CD4-positive, alpha-beta memory T cell (primary cell): ENCODE data around the gene PAM. TPM values are rescaled to one million over a fixed set of nuclear protein-coding genes. Genes with fewer than 3 reads are reported as not detected.

ENCODE experiments used
- CTCF ChIA-PET: fragments of 350-600 bp; sonication (Branson Sonifier 250); formaldehyde crosslinking; loops from one replicate; lab custom pipeline; 2021; ENCODE audit warnings: inconsistent platforms; ENCODE audit not compliant: partially characterized antibody; lab: Charles Lee
- POLR2A ChIA-PET: fragments of 350-600 bp; sonication (Branson Sonifier 250); formaldehyde crosslinking; loops from one replicate; lab custom pipeline; 2021; ENCODE audit not compliant: partially characterized antibody; lab: Charles Lee
- DNase-seq, 5 donors: peaks; one replicate each; pipeline versions ENCODE4 v3.0.0 to v3.0.0-alpha.2; 2020 to 2022; ENCODE audit warnings: mixed read lengths in 1 of 5
- H3K27ac ChIP-seq: one replicate; pipeline ENCODE4 v1.7.0; 2013; ENCODE audit warnings: low read depth, low read length
- H3K27me3 ChIP-seq: 2 replicates; pipeline ENCODE4 v1.7.0; 2013; ENCODE audit warnings: mild to moderate bottlenecking, low read length, moderate library complexity; ENCODE audit not compliant: insufficient read depth
- H3K36me3 ChIP-seq: 2 replicates; pipeline ENCODE4 v1.7.0; 2013; ENCODE audit warnings: mild to moderate bottlenecking, low read length, moderate library complexity; ENCODE audit not compliant: insufficient read depth
- H3K4me1 ChIP-seq: 2 replicates; pipeline ENCODE4 v1.7.0; 2013; ENCODE audit warnings: mild to moderate bottlenecking, low read length, moderate library complexity; ENCODE audit not compliant: insufficient read depth
- H3K4me3 ChIP-seq, 2 donors: one replicate each; pipeline ENCODE4 v1.7.0; 2013; ENCODE audit warnings: low read length in 2 of 2, mild to moderate bottlenecking in 1 of 2
- H3K9me3 ChIP-seq, 2 donors: one replicate each; pipeline ENCODE4 v1.7.0; 2013; ENCODE audit warnings: low read length in 2 of 2, control low read depth in 1 of 2; ENCODE audit not compliant: control insufficient read depth in 1 of 2
- H3K27ac Mint-ChIP-seq, 7 donors: one replicate each; pipeline ENCODE4 v1.8.0; 2020 to 2021; ENCODE audit warnings: mixed read lengths in 7 of 7, mild to moderate bottlenecking in 6 of 7, inconsistent platforms in 3 of 7, moderate library complexity in 3 of 7
- H3K27me3 Mint-ChIP-seq, 2 donors: one replicate each; pipeline ENCODE4 v1.8.0; 2020 to 2021; ENCODE audit warnings: mixed read lengths in 2 of 2
- H3K36me3 Mint-ChIP-seq, 2 donors: one replicate each; pipeline ENCODE4 v1.8.0; 2020 to 2021; ENCODE audit warnings: mixed read lengths in 2 of 2, inconsistent platforms in 1 of 2, mild to moderate bottlenecking in 1 of 2
- H3K4me1 Mint-ChIP-seq, 4 donors: one replicate each; pipeline ENCODE4 v1.8.0; 2020 to 2021; ENCODE audit warnings: mixed read lengths in 4 of 4, mild to moderate bottlenecking in 1 of 4
- H3K4me3 Mint-ChIP-seq, 8 donors: one replicate each; pipeline ENCODE4 v1.8.0; 2020 to 2021; ENCODE audit warnings: mixed read lengths in 8 of 8, mild to moderate bottlenecking in 7 of 8, moderate library complexity in 6 of 8, inconsistent platforms in 3 of 8
- H3K9me3 Mint-ChIP-seq, 8 donors: one replicate each; pipeline ENCODE4 v1.8.0; 2020 to 2021; ENCODE audit warnings: mixed read lengths in 8 of 8, mild to moderate bottlenecking in 5 of 8, inconsistent platforms in 3 of 8, moderate library complexity in 1 of 8
- intact Hi-C: fragments of 100-400 bp; cut with micrococcal nuclease; formaldehyde crosslinking; loops from one replicate; pipeline ENCODE4 v1.15.1; 2023
- polyA plus RNA-seq, 2 donors: library from polyadenylated mRNA; unstranded; fragments of 300-500 nt; fragmentation: Illumina TruSeq; gene quantifications; one replicate each; pipeline ENCODE4 v1.2.3, GENCODE V29; 2021
- total RNA-seq, 2 experiments: library from RNA; stranded (reverse); gene quantifications; one replicate each; pipeline ENCODE4 v1.2.3, GENCODE V29; 2021

The PAM gene
- total and polyA plus RNA-seq, 4 experiments from 2014 or later: 25.8 to 31.0 (median 28.7) TPM

GRCh38 chr5:102863058-102863457 is 108.0 kb downstream of the PAM start:
- Histone ChIP-seq H3K27me3 (no peaks in the 10 kb centered on the region), H3K4me1 (peaks cover 7% of the 10 kb centered on the region), H3K27ac (no peak overlapping the region), H3K4me3 (no peak overlapping the region), H3K36me3 (no peaks in the 10 kb centered on the region), H3K9me3 (no peaks in the 10 kb centered on the region)
- H3K27ac Mint-ChIP-seq: no peak overlapping the region
- no peak overlapping the region for H3K4me3 Mint-ChIP-seq
- intact Hi-C loops: no loop called here
- peaks cover 0 to 2% (median 0%) of the 10 kb centered on the region in 8 donors for H3K9me3 Mint-ChIP-seq
- H3K4me1 Mint-ChIP-seq: peaks cover 7 to 14% (median 11%) of the 10 kb centered on the region in 4 donors
- peaks cover 4 to 9% of the 10 kb centered on the region in 2 donors for H3K27me3 Mint-ChIP-seq
- no peak for DNase-seq
- ChIA-PET POLR2A (no interaction called here), CTCF (no interaction called here)
- peaks cover 4 to 10% of the 10 kb centered on the region in 2 donors for H3K36me3 Mint-ChIP-seq

GRCh38 chr5:102863764-102864560 is 108.9 kb downstream of the PAM start:
- no peaks in the 10 kb centered on the region for H3K27me3 ChIP-seq
- H3K27ac ChIP-seq: no peak overlapping the region
- peaks cover 0 to 2% (median 0%) of the 10 kb centered on the region in 8 donors for H3K9me3 Mint-ChIP-seq
- no peak overlapping the region for H3K27ac Mint-ChIP-seq
- H3K4me1 ChIP-seq: peaks cover 7% of the 10 kb centered on the region
- H3K9me3 ChIP-seq: no peaks in the 10 kb centered on the region
- CTCF ChIA-PET: interaction anchor here (1.7 kb wide), 1 partner anchor 7 kb away, joined by 4 read pairs; no protein-coding TSS in a partner anchor
- H3K4me3 Mint-ChIP-seq: no peak overlapping the region
- intact Hi-C loops: no loop called here
- no peak for DNase-seq
- H3K36me3 Mint-ChIP-seq: peaks cover 5 to 15% of the 10 kb centered on the region in 2 donors
- POLR2A ChIA-PET: no interaction called here
- H3K36me3 ChIP-seq: no peaks in the 10 kb centered on the region
- peaks cover 4 to 9% of the 10 kb centered on the region in 2 donors for H3K27me3 Mint-ChIP-seq
- H3K4me1 Mint-ChIP-seq: peaks cover 7 to 14% (median 11%) of the 10 kb centered on the region in 4 donors
- H3K4me3 ChIP-seq: no peak overlapping the region

GRCh38 chr5:102865171-102865509 is 110.0 kb downstream of the PAM start:
- no peaks in the 10 kb centered on the region for H3K36me3 ChIP-seq
- no peak overlapping the region for H3K27ac ChIP-seq
- H3K27ac Mint-ChIP-seq: no peak overlapping the region
- no peaks in the 10 kb centered on the region for H3K9me3 ChIP-seq
- peaks cover 7 to 14% (median 12%) of the 10 kb centered on the region in 4 donors for H3K4me1 Mint-ChIP-seq
- ChIA-PET CTCF (interaction anchor here (1.4 to 1.7 kb wide), 2 partner anchors 9 to 102 kb away, joined by 3 to 4 read pairs; no protein-coding TSS in a partner anchor), POLR2A (no interaction called here)
- peaks cover 4 to 9% of the 10 kb centered on the region in 2 donors for H3K27me3 Mint-ChIP-seq
- no peak for DNase-seq
- H3K4me3 ChIP-seq: no peak overlapping the region
- H3K9me3 Mint-ChIP-seq: peaks cover 0 to under 1% (median 0%) of the 10 kb centered on the region in 8 donors
- H3K4me1 ChIP-seq: peaks cover 7% of the 10 kb centered on the region
- intact Hi-C loops: no loop called here
- H3K4me3 Mint-ChIP-seq: peak overlapping the region; percentile 8 to 78 (median 58)
- H3K27me3 ChIP-seq: no peaks in the 10 kb centered on the region
- peaks cover 10 to 24% of the 10 kb centered on the region in 2 donors for H3K36me3 Mint-ChIP-seq

GRCh38 chr5:102865510-102866236 is 110.6 kb downstream of the PAM start:
- Mint-ChIP-seq H3K27me3 (peaks cover 4 to 9% of the 10 kb centered on the region in 2 donors), H3K4me3 (peak overlapping the region; percentile 8 to 80 (median 68)), H3K9me3 (no peaks in the 10 kb centered on the region), H3K27ac (no peak overlapping the region), H3K36me3 (peaks cover 10 to 27% of the 10 kb centered on the region in 2 donors), H3K4me1 (peaks cover 7 to 14% (median 12%) of the 10 kb centered on the region in 4 donors)
- DNase-seq: peak in 3 of 5 donors; percentile 3 to 10 (median 8)
- Histone ChIP-seq H3K9me3 (no peaks in the 10 kb centered on the region), H3K36me3 (no peaks in the 10 kb centered on the region), H3K27me3 (no peaks in the 10 kb centered on the region), H3K4me3 (peak overlapping the region in 1 of 2 donors; percentile 11), H3K27ac (no peak overlapping the region), H3K4me1 (peaks cover 7% of the 10 kb centered on the region)
- POLR2A ChIA-PET: interaction anchor here (0.6 to 0.9 kb wide), 2 partner anchors 8 to 13 kb away, joined by 3 to 4 read pairs; no protein-coding TSS in a partner anchor
- CTCF ChIA-PET: interaction anchor here (0.5 to 1.7 kb wide), 3 partner anchors 9 to 103 kb away, joined by 3 to 4 read pairs (median 3); no protein-coding TSS in a partner anchor
- intact Hi-C loops: no loop called here

- H3K4me1 Mint-ChIP-seq: peaks cover 7 to 14% (median 12%) of the 10 kb centered on the region in 4 donors
- POLR2A ChIA-PET: interaction anchor here (0.6 to 0.9 kb wide), 2 partner anchors 9 to 13 kb away, joined by 3 to 4 read pairs; no protein-coding TSS in a partner anchor
- no peaks in the 10 kb centered on the region for H3K9me3 Mint-ChIP-seq
- CTCF ChIA-PET: interaction anchor here (0.5 to 1.7 kb wide), 2 partner anchors 10 to 48 kb away, joined by 3 to 4 read pairs; no protein-coding TSS in a partner anchor
- no peak overlapping the region for H3K27ac ChIP-seq
- no peak overlapping the region for H3K27ac Mint-ChIP-seq
- H3K36me3 Mint-ChIP-seq: peaks cover 10 to 29% of the 10 kb centered on the region in 2 donors
- no peak for DNase-seq
- peak overlapping the region; percentile 39 to 80 (median 68) for H3K4me3 Mint-ChIP-seq
- H3K27me3 Mint-ChIP-seq: peaks cover 4 to 9% of the 10 kb centered on the region in 2 donors
- intact Hi-C loops: no loop called here
- no peaks in the 10 kb centered on the region for H3K36me3 ChIP-seq
- H3K4me1 ChIP-seq: peaks cover 7% of the 10 kb centered on the region
- H3K27me3 ChIP-seq: no peaks in the 10 kb centered on the region
- H3K4me3 ChIP-seq: peak overlapping the region in 1 of 2 donors; percentile 11
- no peaks in the 10 kb centered on the region for H3K9me3 ChIP-seq
These were observed 111.1 kb downstream of the PAM start for GRCh38 chr5:102866237-102866600.

GRCh38 chr5:102867992-102868662 is 113.0 kb downstream of the PAM start:
- Mint-ChIP-seq H3K4me3 (no peak overlapping the region), H3K36me3 (peaks cover 13 to 39% of the 10 kb centered on the region in 2 donors), H3K27me3 (peaks cover 4 to 9% of the 10 kb centered on the region in 2 donors), H3K27ac (no peak overlapping the region), H3K9me3 (no peaks in the 10 kb centered on the region), H3K4me1 (peaks cover 4 to 14% (median 12%) of the 10 kb centered on the region in 4 donors)
- ChIA-PET POLR2A (no interaction called here), CTCF (interaction anchor here (1.2 to 1.6 kb wide), 3 partner anchors 9 to 103 kb away, joined by 3 to 4 read pairs (median 3); no protein-coding TSS in a partner anchor)
- intact Hi-C loops: no loop called here
- Histone ChIP-seq H3K27me3 (no peaks in the 10 kb centered on the region), H3K36me3 (no peaks in the 10 kb centered on the region), H3K4me3 (no peak overlapping the region), H3K9me3 (no peaks in the 10 kb centered on the region), H3K4me1 (peaks cover 7% of the 10 kb centered on the region), H3K27ac (no peak overlapping the region)
- no peak for DNase-seq
